WTC11 (cell line): Measurements from ENCODE around the gene FKBP14.

Experiments used
- CTCF ChIP-seq: fragments of 200-600 bp; IDR thresholded peaks from 2 replicates; pipeline ENCODE4 v1.8.0; 2022; ENCODE audit warnings: antibody characterized with exemption
- ESRRA ChIP-seq: sonication (generic); formaldehyde crosslinking; IDR thresholded peaks from 2 replicates; pipeline ENCODE4 v1.8.1; 2022; ENCODE audit warnings: mild to moderate bottlenecking, missing genetic modification reagents, borderline replicate concordance
- FOXK1 ChIP-seq: sonication (generic); formaldehyde crosslinking; IDR thresholded peaks from 2 replicates; pipeline ENCODE4 v1.8.0; 2022; ENCODE audit warnings: mild to moderate bottlenecking, moderate library complexity, missing genetic modification reagents
- NR3C1 ChIP-seq: sonication (generic); formaldehyde crosslinking; conservative IDR thresholded peaks from 2 replicates; pipeline ENCODE4 v1.8.1; 2023; ENCODE audit warnings: low read depth, mild to moderate bottlenecking, missing genetic modification reagents
- ZNF121 ChIP-seq: sonication (generic); formaldehyde crosslinking; IDR thresholded peaks from 2 replicates; pipeline ENCODE4 v1.8.0; 2023; ENCODE audit warnings: missing genetic modification reagents
- TF ChIP-seq, protein P1 (sequence below): sonication (generic); formaldehyde crosslinking; IDR thresholded peaks from 2 replicates; pipeline ENCODE4 v1.8.0; 2022; ENCODE audit warnings: mild to moderate bottlenecking, missing genetic modification reagents

DNA sequence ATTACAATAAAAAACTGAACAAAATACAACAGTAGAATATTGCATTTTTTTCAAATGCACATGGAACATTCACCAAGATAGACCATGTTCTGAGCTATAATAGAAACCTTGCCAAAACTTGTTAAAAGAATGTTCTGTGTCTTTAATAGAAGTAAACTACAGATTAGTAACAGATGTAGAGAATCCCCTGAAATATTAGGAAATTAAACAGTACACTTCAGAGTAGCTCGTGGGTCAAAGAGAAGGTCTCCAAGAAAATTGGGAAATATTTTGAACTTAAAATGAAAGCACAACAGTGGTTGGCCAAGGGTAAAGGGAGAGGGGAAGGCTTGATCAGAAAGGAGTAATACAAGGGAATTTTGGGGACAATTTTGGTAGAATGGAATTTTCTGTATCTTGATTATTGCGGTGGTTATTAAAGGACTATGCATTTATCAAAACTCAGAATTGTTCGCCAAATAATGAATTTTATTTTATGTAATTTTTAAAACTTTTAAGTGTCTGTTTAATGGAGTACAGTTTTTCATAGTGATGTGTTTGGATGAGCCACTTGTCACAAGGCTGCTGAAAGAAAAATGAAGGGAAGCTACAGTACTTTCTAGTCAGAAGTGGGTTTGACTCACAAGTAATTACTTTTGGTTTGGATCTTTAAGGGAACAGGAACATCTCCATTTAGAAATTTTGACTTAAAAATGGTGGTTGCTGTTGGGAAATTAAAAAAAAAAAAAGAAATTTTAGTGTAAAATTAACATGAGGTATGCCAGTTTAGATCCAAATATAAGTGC lies 11.9 kb upstream of the FKBP14 start:
- TF ChIP-seq NR3C1 (CRISPR knock-in tag) = no peak
- TF ChIP-seq CTCF = no peak
- no peak for TF ChIP-seq ZNF121
- no peak for TF ChIP-seq FOXK1 (CRISPR knock-in tag)
- TF ChIP-seq, protein P1, sequence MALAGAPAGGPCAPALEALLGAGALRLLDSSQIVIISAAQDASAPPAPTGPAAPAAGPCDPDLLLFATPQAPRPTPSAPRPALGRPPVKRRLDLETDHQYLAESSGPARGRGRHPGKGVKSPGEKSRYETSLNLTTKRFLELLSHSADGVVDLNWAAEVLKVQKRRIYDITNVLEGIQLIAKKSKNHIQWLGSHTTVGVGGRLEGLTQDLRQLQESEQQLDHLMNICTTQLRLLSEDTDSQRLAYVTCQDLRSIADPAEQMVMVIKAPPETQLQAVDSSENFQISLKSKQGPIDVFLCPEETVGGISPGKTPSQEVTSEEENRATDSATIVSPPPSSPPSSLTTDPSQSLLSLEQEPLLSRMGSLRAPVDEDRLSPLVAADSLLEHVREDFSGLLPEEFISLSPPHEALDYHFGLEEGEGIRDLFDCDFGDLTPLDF (CRISPR knock-in tag) = no peak
- no peak for TF ChIP-seq ESRRA
